Parathyroid adenoma (tissue), 2 donors: ENCODE results near the gene ADGRG6.

Source experiments
- H2AFZ ChIP-seq: fragments of 300-600 bp; sonication (generic); one replicate; pipeline ENCODE4 v1.7.0; 2017; ENCODE audit warnings: antibody characterized with exemption, mild to moderate bottlenecking
- H3K27ac ChIP-seq: fragments of 300-600 bp; sonication (generic); one replicate; pipeline ENCODE4 v1.7.0; 2017
- H3K27me3 ChIP-seq: fragments of 300-600 bp; sonication (generic); one replicate; pipeline ENCODE4 v1.7.0; 2017; ENCODE audit warnings: low read length; ENCODE audit not compliant: control insufficient read depth, insufficient read depth
- H3K36me3 ChIP-seq: fragments of 300-600 bp; sonication (generic); one replicate; pipeline ENCODE4 v1.7.0; 2017; ENCODE audit warnings: low read length; ENCODE audit not compliant: control insufficient read depth, insufficient read depth
- H3K4me1 ChIP-seq: fragments of 300-600 bp; sonication (generic); one replicate; pipeline ENCODE4 v1.7.0; 2017; ENCODE audit warnings: control low read depth
- H3K4me2 ChIP-seq: fragments of 300-600 bp; sonication (generic); one replicate; pipeline ENCODE4 v1.7.0; 2017; ENCODE audit warnings: low read length
- H3K4me3 ChIP-seq: fragments of 300-600 bp; sonication (generic); one replicate; pipeline ENCODE4 v1.7.0; 2017; ENCODE audit warnings: low read depth, low read length
- H3K79me2 ChIP-seq: fragments of 300-600 bp; sonication (generic); one replicate; pipeline ENCODE4 v1.7.0; 2017; ENCODE audit warnings: control low read depth
- H3K9ac ChIP-seq: fragments of 300-600 bp; sonication (generic); one replicate; pipeline ENCODE4 v1.7.0; 2017; ENCODE audit warnings: mild to moderate bottlenecking
- H3K9me3 ChIP-seq: fragments of 300-600 bp; sonication (generic); one replicate; pipeline ENCODE4 v1.7.0; 2017; ENCODE audit warnings: low read length; ENCODE audit not compliant: control insufficient read depth
- TF ChIP-seq, protein P1 (sequence below): fragments of 300-600 bp; sonication (generic); IDR thresholded peaks from one replicate; pipeline ENCODE4 v1.7.0; 2017; ENCODE audit warnings: antibody characterized with exemption, mild to moderate bottlenecking
- donor health status: primary hyperparathyroidism.

The ADGRG6 gene

GRCh38 chr6:142286088-142286409, 15.8 kb upstream of the ADGRG6 start:
- Histone ChIP-seq H3K27me3 (no peaks in the 10 kb centered on the region), H3K4me3 (no peak overlapping the region), H3K79me2 (no peaks in the 10 kb centered on the region), H3K4me1 (no peaks in the 10 kb centered on the region), H2AFZ (no peak overlapping the region), H3K9me3 (no peaks in the 10 kb centered on the region), H3K36me3 (no peaks in the 10 kb centered on the region), H3K4me2 (no peak overlapping the region), H3K9ac (no peak overlapping the region), H3K27ac (no peak overlapping the region)
- TF ChIP-seq, protein P1, sequence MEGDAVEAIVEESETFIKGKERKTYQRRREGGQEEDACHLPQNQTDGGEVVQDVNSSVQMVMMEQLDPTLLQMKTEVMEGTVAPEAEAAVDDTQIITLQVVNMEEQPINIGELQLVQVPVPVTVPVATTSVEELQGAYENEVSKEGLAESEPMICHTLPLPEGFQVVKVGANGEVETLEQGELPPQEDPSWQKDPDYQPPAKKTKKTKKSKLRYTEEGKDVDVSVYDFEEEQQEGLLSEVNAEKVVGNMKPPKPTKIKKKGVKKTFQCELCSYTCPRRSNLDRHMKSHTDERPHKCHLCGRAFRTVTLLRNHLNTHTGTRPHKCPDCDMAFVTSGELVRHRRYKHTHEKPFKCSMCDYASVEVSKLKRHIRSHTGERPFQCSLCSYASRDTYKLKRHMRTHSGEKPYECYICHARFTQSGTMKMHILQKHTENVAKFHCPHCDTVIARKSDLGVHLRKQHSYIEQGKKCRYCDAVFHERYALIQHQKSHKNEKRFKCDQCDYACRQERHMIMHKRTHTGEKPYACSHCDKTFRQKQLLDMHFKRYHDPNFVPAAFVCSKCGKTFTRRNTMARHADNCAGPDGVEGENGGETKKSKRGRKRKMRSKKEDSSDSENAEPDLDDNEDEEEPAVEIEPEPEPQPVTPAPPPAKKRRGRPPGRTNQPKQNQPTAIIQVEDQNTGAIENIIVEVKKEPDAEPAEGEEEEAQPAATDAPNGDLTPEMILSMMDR: no peak

GRCh38 chr6:142289687-142290086, 12.1 kb upstream of the ADGRG6 start:
- Histone ChIP-seq H3K9ac (no peak overlapping the region), H3K79me2 (no peaks in the 10 kb centered on the region), H3K4me1 (no peaks in the 10 kb centered on the region), H3K27me3 (no peaks in the 10 kb centered on the region), H3K9me3 (no peaks in the 10 kb centered on the region), H3K36me3 (no peaks in the 10 kb centered on the region), H3K4me3 (no peak overlapping the region), H3K4me2 (no peak overlapping the region), H2AFZ (no peak overlapping the region), H3K27ac (no peak overlapping the region)
- TF ChIP-seq, protein P1: no peak

DNA sequence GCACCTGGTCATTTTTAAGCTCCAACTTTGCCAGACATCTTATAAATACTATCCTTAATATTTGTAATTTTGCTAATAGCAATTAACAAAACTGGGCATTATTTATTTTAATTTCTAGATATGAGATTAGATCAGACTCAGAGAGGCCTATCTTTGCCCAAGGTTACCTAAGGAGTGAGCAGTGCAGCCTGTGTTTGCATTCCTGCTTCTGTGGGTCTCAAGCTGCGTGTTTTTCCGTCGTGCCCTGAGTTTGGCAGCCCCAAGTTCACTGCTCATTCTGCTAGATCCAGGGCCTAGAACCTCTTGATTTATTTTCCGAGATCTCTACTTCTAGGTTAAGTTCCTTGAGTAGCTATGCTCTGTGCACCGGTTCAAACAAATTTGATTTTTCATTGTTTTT, 11.0 kb upstream of the ADGRG6 start:
- no peak overlapping the region for H3K27ac ChIP-seq
- no peak overlapping the region for H3K9ac ChIP-seq
- no peaks in the 10 kb centered on the region for H3K4me1 ChIP-seq
- H3K9me3 ChIP-seq: no peaks in the 10 kb centered on the region
- no peaks in the 10 kb centered on the region for H3K36me3 ChIP-seq
- H3K27me3 ChIP-seq: no peaks in the 10 kb centered on the region
- TF ChIP-seq, protein P1: no peak
- H3K4me3 ChIP-seq: no peak overlapping the region
- no peaks in the 10 kb centered on the region for H3K79me2 ChIP-seq
- H2AFZ ChIP-seq: no peak overlapping the region
- no peak overlapping the region for H3K4me2 ChIP-seq

DNA sequence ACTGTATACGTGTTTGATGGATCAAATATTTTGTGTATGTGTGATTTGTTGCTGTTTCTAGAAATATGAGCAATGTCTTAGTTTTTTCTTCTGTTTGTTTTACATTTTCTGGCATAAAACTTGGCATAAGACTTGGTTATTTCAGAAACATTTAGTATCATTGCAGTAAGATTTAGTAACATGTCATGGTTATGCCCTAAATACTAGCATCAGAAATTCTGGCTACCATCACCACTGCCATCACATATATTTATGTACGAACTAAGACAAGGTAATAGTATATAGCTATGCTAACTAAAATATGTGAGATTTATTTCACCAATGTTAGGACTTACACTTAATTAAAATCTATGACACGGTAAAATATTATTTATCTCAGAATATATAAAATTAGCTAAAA, 10.3 kb upstream of the ADGRG6 start:
- H3K36me3 ChIP-seq: no peaks in the 10 kb centered on the region
- H2AFZ ChIP-seq: no peak overlapping the region
- no peak overlapping the region for H3K4me2 ChIP-seq
- no peak overlapping the region for H3K4me3 ChIP-seq
- H3K4me1 ChIP-seq: no peaks in the 10 kb centered on the region
- H3K9me3 ChIP-seq: no peaks in the 10 kb centered on the region
- no peak overlapping the region for H3K27ac ChIP-seq
- TF ChIP-seq, protein P1: no peak
- H3K79me2 ChIP-seq: no peaks in the 10 kb centered on the region
- no peak overlapping the region for H3K9ac ChIP-seq
- no peaks in the 10 kb centered on the region for H3K27me3 ChIP-seq

DNA sequence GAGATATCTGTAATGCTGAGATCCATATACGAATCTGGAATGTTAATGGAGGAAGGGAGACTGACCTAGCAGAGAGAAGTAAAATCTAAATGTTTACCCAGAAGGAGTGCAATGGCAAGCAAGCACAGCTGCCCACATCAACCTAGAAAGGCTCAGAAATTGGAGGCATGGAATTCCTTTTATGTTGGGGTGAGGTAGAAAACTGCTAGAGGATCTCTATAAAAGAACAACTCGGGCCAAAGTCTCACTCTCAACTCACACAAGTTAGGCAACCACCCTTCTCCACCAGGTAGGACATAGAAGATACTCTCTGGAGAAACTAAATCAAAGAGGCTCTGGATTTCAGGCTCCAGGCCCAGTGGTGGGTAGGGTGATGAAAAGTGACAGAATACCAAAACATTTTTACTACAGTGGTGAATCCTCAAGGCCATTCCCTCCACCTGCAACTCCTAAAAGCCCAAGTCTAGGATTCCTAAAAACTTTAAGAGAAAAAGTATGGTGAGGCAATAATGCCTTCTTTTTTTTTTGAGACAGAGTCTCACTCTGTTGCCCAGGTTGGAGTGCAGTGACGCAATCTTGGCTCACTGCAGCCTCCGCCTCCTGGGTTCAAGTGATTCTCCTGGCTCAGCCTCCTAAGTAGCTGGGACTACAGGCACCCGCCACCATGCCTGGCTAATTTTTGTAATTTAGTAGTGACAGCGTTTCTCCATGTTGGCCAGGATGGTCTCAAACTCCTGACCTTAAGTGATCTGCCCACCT, 9.5 kb upstream of the ADGRG6 start:
- Histone ChIP-seq H3K79me2 (no peaks in the 10 kb centered on the region), H3K9me3 (no peaks in the 10 kb centered on the region), H3K4me1 (no peaks in the 10 kb centered on the region), H3K4me3 (no peak overlapping the region), H3K4me2 (no peak overlapping the region), H3K27ac (no peak overlapping the region), H3K9ac (no peak overlapping the region), H3K36me3 (no peaks in the 10 kb centered on the region), H3K27me3 (no peaks in the 10 kb centered on the region), H2AFZ (no peak overlapping the region)
- TF ChIP-seq, protein P1: no peak
